IMR-90 (cell line): ENCODE results near the gene CATSPER1. TPM values are rescaled to one million over a fixed set of nuclear protein-coding genes. Genes with fewer than 3 reads are reported as not detected.

ENCODE experiments used
- ATAC-seq: fragments of 200-7000 bp; cut with Tn5 transposase; 2 replicates; pipeline ENCODE4 v1.9.1; 2020; ENCODE audit warnings: low read depth, mild to moderate bottlenecking, moderate library complexity
- BruUV-seq: library from RNA; stranded (reverse); fragments of 400-500 nt; replicated peaks from 2 replicates; lab custom pipeline; 2021; lab: Mats Ljungman, UMichigan
- CTCF ChIA-PET: fragments of 300-600 bp; formaldehyde crosslinking; extraction: SDS; loops from one replicate; lab custom pipeline; 2021; ENCODE audit warnings: antibody characterized with exemption; lab: Yijun Ruan, JAX
- POLR2A ChIA-PET: fragments of 300-600 bp; sonication (Branson Sonifier 250); formaldehyde crosslinking; loops from one replicate; lab custom pipeline; 2022; ENCODE audit warnings: antibody characterized with exemption; ENCODE audit not compliant: unreplicated experiment; lab: Charles Lee
- DNase-seq: peaks from one replicate; pipeline ENCODE4 v3.0.0; 2013
- H2AFZ ChIP-seq: replicated peaks from 2 replicates; pipeline ENCODE3; 2013; ENCODE audit warnings: low read length, mild to moderate bottlenecking; ENCODE audit not compliant: poor library complexity
- H2AK5ac ChIP-seq: 2 replicates; pipeline ENCODE4 v1.6.1; 2013; ENCODE audit warnings: low read depth, low read length, inconsistent platforms
- H2AK9ac ChIP-seq: replicated peaks from 2 replicates; pipeline ENCODE3; 2013; ENCODE audit warnings: mild to moderate bottlenecking, low read depth, low read length, moderate library complexity; ENCODE audit not compliant: poor library complexity
- H2BK120ac ChIP-seq: 2 replicates; pipeline ENCODE4 v1.6.1; 2013; ENCODE audit warnings: low read depth, low read length, inconsistent platforms
- H2BK15ac ChIP-seq: 3 replicates; pipeline ENCODE4 v1.6.1; 2013; ENCODE audit warnings: low read depth, low read length, inconsistent platforms
- H2BK20ac ChIP-seq: 2 replicates; pipeline ENCODE4 v1.6.1; 2013; ENCODE audit warnings: low read depth, mild to moderate bottlenecking, inconsistent platforms, low read length, moderate library complexity
- H2BK5ac ChIP-seq: 2 replicates; pipeline ENCODE4 v1.6.1; 2013; ENCODE audit warnings: mild to moderate bottlenecking, low read depth, low read length, inconsistent platforms; ENCODE audit not compliant: poor library complexity, severe bottlenecking
- H3K14ac ChIP-seq: replicated peaks from 2 replicates; pipeline ENCODE4 v1.6.1; 2013; ENCODE audit warnings: low read depth, low read length, inconsistent platforms
- H3K18ac ChIP-seq: 2 replicates; pipeline ENCODE4 v1.6.1; 2013; ENCODE audit warnings: low read depth, low read length, control low read depth
- H3K23ac ChIP-seq: 2 replicates; pipeline ENCODE4 v1.6.1; 2013; ENCODE audit warnings: low read depth, low read length, inconsistent platforms
- H3K27ac ChIP-seq: 2 replicates; pipeline ENCODE4 v1.5.1; 2013; ENCODE audit warnings: mild to moderate bottlenecking, control low read depth, low read length; ENCODE audit not compliant: insufficient read depth
- H3K27me3 ChIP-seq: 2 replicates; pipeline ENCODE4 v1.6.1; 2013; ENCODE audit warnings: low read length; ENCODE audit not compliant: control insufficient read depth, insufficient read depth
- H3K36me3 ChIP-seq: 2 replicates; pipeline ENCODE4 v1.6.1; 2013; ENCODE audit warnings: low read length, mixed read lengths; ENCODE audit not compliant: control insufficient read depth, insufficient read depth
- H3K4ac ChIP-seq: 2 replicates; pipeline ENCODE4 v1.6.1; 2013; ENCODE audit warnings: low read depth, low read length, inconsistent platforms
- H3K4me1 ChIP-seq: 2 replicates; pipeline ENCODE4 v1.6.1; 2013; ENCODE audit warnings: low read length, mixed read lengths; ENCODE audit not compliant: control insufficient read depth, insufficient read depth
- H3K4me2 ChIP-seq: 2 replicates; pipeline ENCODE4 v1.6.1; 2013; ENCODE audit warnings: low read depth, mild to moderate bottlenecking, control low read depth, low read length, moderate library complexity
- H3K4me3 ChIP-seq: 2 replicates; pipeline ENCODE4 v1.5.1; 2013; ENCODE audit warnings: low read depth, mild to moderate bottlenecking, control low read depth, low read length, moderate library complexity; ENCODE audit not compliant: insufficient read depth
- H3K56ac ChIP-seq: 2 replicates; pipeline ENCODE4 v1.6.1; 2013; ENCODE audit warnings: low read length, inconsistent platforms; ENCODE audit not compliant: insufficient read depth; ENCODE audit errors: extremely low read depth
- H3K79me1 ChIP-seq, 2 experiments: 2 replicates each; pipeline ENCODE4 v1.6.1; 2013; ENCODE audit warnings: low read length in 2 of 2, inconsistent platforms in 1 of 2, low read depth in 1 of 2
- H3K9ac ChIP-seq: 2 replicates; pipeline ENCODE4 v1.6.1; 2013; ENCODE audit warnings: low read depth, low read length, control low read depth
- H3K9me1 ChIP-seq: 2 replicates; pipeline ENCODE4 v1.6.1; 2013; ENCODE audit warnings: low read length, inconsistent platforms; ENCODE audit not compliant: insufficient read depth
- H3K9me3 ChIP-seq: 2 replicates; pipeline ENCODE4 v1.6.1; 2013; ENCODE audit warnings: low read length; ENCODE audit not compliant: control insufficient read depth, insufficient read depth
- H4K20me1 ChIP-seq: 2 replicates; pipeline ENCODE4 v1.6.1; 2013; ENCODE audit warnings: low read length, inconsistent platforms; ENCODE audit not compliant: insufficient read depth
- H4K5ac ChIP-seq: 2 replicates; pipeline ENCODE4 v1.6.1; 2013; ENCODE audit warnings: mild to moderate bottlenecking, low read depth, low read length, control low read depth
- H4K8ac ChIP-seq, 2 experiments: 2 replicates each; pipeline ENCODE4 v1.6.1; 2013; ENCODE audit warnings: low read depth in 2 of 2, low read length in 2 of 2, control low read depth in 1 of 2, inconsistent platforms in 1 of 2
- H4K91ac ChIP-seq: 2 replicates; pipeline ENCODE4 v1.6.1; 2013; ENCODE audit warnings: low read depth, low read length, inconsistent platforms; ENCODE audit not compliant: insufficient read depth
- BHLHE40 ChIP-seq: fragments of 150-350 bp; IDR thresholded peaks from 2 replicates; pipeline ENCODE4 v1.6.1; 2016; ENCODE audit warnings: mild to moderate bottlenecking, low read depth, low read length
- CEBPB ChIP-seq: IDR thresholded peaks from 2 replicates; pipeline ENCODE4 v1.6.1; 2012; ENCODE audit warnings: low read depth, low read length, improper control_type of control experiment
- CHD1 ChIP-seq: IDR thresholded peaks from 2 replicates; pipeline ENCODE4 v1.6.1; 2012; ENCODE audit warnings: low read depth, low read length, improper control_type of control experiment
- MAFK ChIP-seq: IDR thresholded peaks from 2 replicates; pipeline ENCODE4 v1.6.1; 2012; ENCODE audit warnings: low read depth, low read length, improper control_type of control experiment
- MAZ ChIP-seq: IDR thresholded peaks from 2 replicates; pipeline ENCODE4 v1.6.1; 2012; ENCODE audit warnings: low read depth, mild to moderate bottlenecking, low read length, improper control_type of control experiment, moderate library complexity, borderline replicate concordance
- MXI1 ChIP-seq: IDR thresholded peaks from 2 replicates; pipeline ENCODE4 v1.6.1; 2012; ENCODE audit warnings: low read depth, mild to moderate bottlenecking, low read length, moderate library complexity, borderline replicate concordance
- POLR2A ChIP-seq: IDR thresholded peaks from 2 replicates; pipeline ENCODE4 v1.6.1; 2012; ENCODE audit warnings: mild to moderate bottlenecking, low read depth, low read length
- RAD21 ChIP-seq: IDR thresholded peaks from 2 replicates; pipeline ENCODE4 v1.6.1; 2012; ENCODE audit warnings: low read length, improper control_type of control experiment
- RCOR1 ChIP-seq: IDR thresholded peaks from 2 replicates; pipeline ENCODE4 v1.6.1; 2012; ENCODE audit warnings: mild to moderate bottlenecking, low read length, improper control_type of control experiment; ENCODE audit not compliant: insufficient replicate concordance
- RFX5 ChIP-seq: IDR thresholded peaks from 2 replicates; pipeline ENCODE4 v1.8.0; 2012; ENCODE audit warnings: low read depth, mild to moderate bottlenecking, low read length, moderate library complexity
- SMC3 ChIP-seq: fragments of 150-350 bp; IDR thresholded peaks from 2 replicates; pipeline ENCODE4 v1.6.1; 2016; ENCODE audit warnings: low read depth, mild to moderate bottlenecking, antibody characterized with exemption, low read length, moderate library complexity
- WGBS, 2 experiments: methylation state at CpG; one replicate each; pipeline versions ENCODE4 v1.1.5 to v1.1.7; 2013; ENCODE audit warnings: missing lambda C conversion rate in 2 of 2; ENCODE audit not compliant: insufficient read length in 1 of 2; ENCODE audit errors: extremely low coverage in 2 of 2; 5-methylcytosine and 5-hydroxymethylcytosine counted together
- dilution Hi-C: fragments of 300-500 bp; cut with HindIII; formaldehyde crosslinking; loops from one replicate; pipeline ENCODE4 v1.14.3; 2018; ENCODE audit warnings: low sequenced_read_pairs; ENCODE audit not compliant: unreplicated experiment
- in situ Hi-C: fragments of 300-500 bp; cut with MboI; formaldehyde crosslinking; loops from 3 replicates; pipeline ENCODE4 v1.14.3; 2019; ENCODE audit warnings: low sequenced_read_pairs, inconsistent platforms, mixed read lengths
- intact Hi-C: fragments of 100-400 bp; cut with micrococcal nuclease; formaldehyde crosslinking; loops from 2 replicates; pipeline ENCODE4 v1.10.0; 2022
- polyA plus RNA-seq, 3 experiments: library from polyadenylated mRNA; depleted of rRNA; stranded (reverse); fragments of >200 nt; gene quantifications; 2 replicates each; pipeline ENCODE4 v1.2.3, GENCODE V29; 2012; ENCODE audit warnings: low replicate concordance in 1 of 3
- total RNA-seq: library from RNA; depleted of rRNA; stranded (reverse); fragments of >200 nt; gene quantifications from 2 replicates; pipeline ENCODE4 v1.2.3, GENCODE V29; 2012
- TF ChIP-seq, protein P1 (sequence below): fragments of 150-350 bp; IDR thresholded peaks from 2 replicates; pipeline ENCODE4 v1.6.1; 2017; ENCODE audit warnings: mild to moderate bottlenecking, antibody characterized with exemption, low read length, low read depth
- TF ChIP-seq, protein P2 (sequence below): conservative IDR thresholded peaks from 2 replicates; pipeline ENCODE4 v1.5.1; 2012; ENCODE audit warnings: mild to moderate bottlenecking, low read depth, low read length, improper control_type of control experiment

CATSPER1 gene
- total and polyA plus RNA-seq, 2 of the 4 experiments (the other 2 are of a cell fraction) = 0.18 to 0.91 TPM

GRCh38 chr11:66046901-66047300 is 20.6 kb upstream of the CATSPER1 start:
- no peak overlapping the region for H2AK9ac ChIP-seq
- no peak overlapping the region for H3K4ac ChIP-seq
- H3K9me3 ChIP-seq = no peaks in the 10 kb centered on the region; the same call in 1 of the 2 replicates
- no peak overlapping the region for H3K4me3 ChIP-seq
- no peak overlapping the region for H3K56ac ChIP-seq
- no peak overlapping the region for H3K23ac ChIP-seq
- TF ChIP-seq CHD1 = no peak
- no peak for TF ChIP-seq MXI1
- TF ChIP-seq MAZ = no peak
- TF ChIP-seq BHLHE40 = no peak
- no peak for TF ChIP-seq RCOR1
- no peak for TF ChIP-seq CEBPB
- no peak for TF ChIP-seq RAD21
- TF ChIP-seq POLR2A = no peak
- TF ChIP-seq MAFK = no peak
- TF ChIP-seq, protein P1, sequence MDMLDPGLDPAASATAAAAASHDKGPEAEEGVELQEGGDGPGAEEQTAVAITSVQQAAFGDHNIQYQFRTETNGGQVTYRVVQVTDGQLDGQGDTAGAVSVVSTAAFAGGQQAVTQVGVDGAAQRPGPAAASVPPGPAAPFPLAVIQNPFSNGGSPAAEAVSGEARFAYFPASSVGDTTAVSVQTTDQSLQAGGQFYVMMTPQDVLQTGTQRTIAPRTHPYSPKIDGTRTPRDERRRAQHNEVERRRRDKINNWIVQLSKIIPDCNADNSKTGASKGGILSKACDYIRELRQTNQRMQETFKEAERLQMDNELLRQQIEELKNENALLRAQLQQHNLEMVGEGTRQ = no peak
- TF ChIP-seq, protein P2, sequence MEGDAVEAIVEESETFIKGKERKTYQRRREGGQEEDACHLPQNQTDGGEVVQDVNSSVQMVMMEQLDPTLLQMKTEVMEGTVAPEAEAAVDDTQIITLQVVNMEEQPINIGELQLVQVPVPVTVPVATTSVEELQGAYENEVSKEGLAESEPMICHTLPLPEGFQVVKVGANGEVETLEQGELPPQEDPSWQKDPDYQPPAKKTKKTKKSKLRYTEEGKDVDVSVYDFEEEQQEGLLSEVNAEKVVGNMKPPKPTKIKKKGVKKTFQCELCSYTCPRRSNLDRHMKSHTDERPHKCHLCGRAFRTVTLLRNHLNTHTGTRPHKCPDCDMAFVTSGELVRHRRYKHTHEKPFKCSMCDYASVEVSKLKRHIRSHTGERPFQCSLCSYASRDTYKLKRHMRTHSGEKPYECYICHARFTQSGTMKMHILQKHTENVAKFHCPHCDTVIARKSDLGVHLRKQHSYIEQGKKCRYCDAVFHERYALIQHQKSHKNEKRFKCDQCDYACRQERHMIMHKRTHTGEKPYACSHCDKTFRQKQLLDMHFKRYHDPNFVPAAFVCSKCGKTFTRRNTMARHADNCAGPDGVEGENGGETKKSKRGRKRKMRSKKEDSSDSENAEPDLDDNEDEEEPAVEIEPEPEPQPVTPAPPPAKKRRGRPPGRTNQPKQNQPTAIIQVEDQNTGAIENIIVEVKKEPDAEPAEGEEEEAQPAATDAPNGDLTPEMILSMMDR = no peak
- TF ChIP-seq RFX5 = no peak
- no peak for TF ChIP-seq SMC3
- H2AK5ac ChIP-seq = no peak overlapping the region
- no peak overlapping the region for H2BK5ac ChIP-seq
- peaks cover 6% of the 10 kb centered on the region for H3K4me1 ChIP-seq
- no peak overlapping the region for H2BK120ac ChIP-seq
- intact Hi-C loops (no loop called here), dilution Hi-C loops (no loop called here), in situ Hi-C loops (no loop called here)
- DNase-seq (no peak), ATAC-seq (no peak)
- H3K14ac ChIP-seq = no peak overlapping the region
- H3K9me1 ChIP-seq = 0 out of 2 replicates have a peak, but pooled peaks cover 7% of the 10 kb centered on the region
- H3K27ac ChIP-seq = no peak overlapping the region
- POLR2A ChIA-PET = no interaction called here
- no peaks in the 10 kb centered on the region for H3K36me3 ChIP-seq
- H4K5ac ChIP-seq = no peak overlapping the region
- no peak overlapping the region for H3K4me2 ChIP-seq
- no peak overlapping the region for H2AFZ ChIP-seq
- no peak overlapping the region for H3K18ac ChIP-seq
- H4K20me1 ChIP-seq = no peaks in the 10 kb centered on the region
- H3K9ac ChIP-seq = no peak overlapping the region
- no TSS peak for BruUV-seq
- CTCF ChIA-PET = no interaction called here
- H4K8ac ChIP-seq = no peak overlapping the region
- H4K91ac ChIP-seq = no peak overlapping the region
- no peak overlapping the region for H2BK15ac ChIP-seq
- peaks cover 0 to 9% of the 10 kb centered on the region in 2 experiments; a peak in 1 of 4 replicates for H3K79me1 ChIP-seq
- WGBS, 2 experiments = no CpG with 5 or more reads among the region's 3 CpGs
- H3K27me3 ChIP-seq = peaks cover 27% of the 10 kb centered on the region; the same call in 1 of the 2 replicates
- no peak overlapping the region for H2BK20ac ChIP-seq
